Measurements from ENCODE around the gene SAMD14.

The SAMD14 gene

GRCh38 chr17:50133769-50134099, 3.8 kb upstream of the SAMD14 start:
- H3K4me3 ChIP-seq (ENCODE audit: low read depth, low read length): no peak overlapping the region

- no peak overlapping the region for H3K4me3 ChIP-seq (ENCODE audit: low read depth, low read length)
Observed at GRCh38 chr17:50133028-50133768, 3.2 kb upstream of the SAMD14 start.

GRCh38 chr17:50132104-50132794, 2.3 kb upstream of the SAMD14 start:
- H3K4me3 ChIP-seq (ENCODE audit: low read depth, low read length): no peak overlapping the region

GRCh38 chr17:50130559-50131305, 772 bp upstream of the SAMD14 start:
- H3K4me3 ChIP-seq (ENCODE audit: low read depth, low read length): peak overlapping the region; percentile 24

- peak overlapping the region; percentile 51 for H3K4me3 ChIP-seq (ENCODE audit: low read depth, low read length)
Observed at GRCh38 chr17:50129353-50129727, 620 bp downstream of the SAMD14 start.

- peak overlapping the region; percentile 52 for H3K4me3 ChIP-seq (ENCODE audit: low read depth, low read length)
Observed at GRCh38 chr17:50128441-50129352, 1.3 kb downstream of the SAMD14 start.

- no peak overlapping the region for H3K4me3 ChIP-seq (ENCODE audit: low read depth, low read length)
Observed at GRCh38 chr17:50127697-50128361, 2.1 kb downstream of the SAMD14 start.

- H3K4me3 ChIP-seq (ENCODE audit: low read depth, low read length): no peak overlapping the region
Observed at GRCh38 chr17:50125420-50125997, 4.5 kb downstream of the SAMD14 start.

- no peak overlapping the region for H3K4me3 ChIP-seq (ENCODE audit: low read depth, low read length)
Observed at GRCh38 chr17:50123649-50124349, 6.2 kb downstream of the SAMD14 start.

GRCh38 chr17:50122945-50123344, 7.0 kb downstream of the SAMD14 start:
- H3K4me3 ChIP-seq (ENCODE audit: low read depth, low read length): no peak overlapping the region

GRCh38 chr17:50120475-50121253, 9.3 kb downstream of the SAMD14 start:
- no peak overlapping the region for H3K4me3 ChIP-seq (ENCODE audit: low read depth, low read length)

GRCh38 chr17:50118828-50119218, 11.1 kb downstream of the SAMD14 start:
- H3K4me3 ChIP-seq (ENCODE audit: low read depth, low read length): no peak overlapping the region

GRCh38 chr17:50118076-50118827, 11.7 kb downstream of the SAMD14 start:
- H3K4me3 ChIP-seq (ENCODE audit: low read depth, low read length): no peak overlapping the region

GRCh38 chr17:50117202-50118051, 12.5 kb downstream of the SAMD14 start:
- peak overlapping the region; percentile 0 for H3K4me3 ChIP-seq (ENCODE audit: low read depth, low read length)

GRCh38 chr17:50115756-50116155, 14.2 kb downstream of the SAMD14 start:
- H3K4me3 ChIP-seq (ENCODE audit: low read depth, low read length): no peak overlapping the region

- no peak overlapping the region for H3K4me3 ChIP-seq (ENCODE audit: low read depth, low read length)
Observed at GRCh38 chr17:50114849-50115357, 15.1 kb downstream of the SAMD14 start.

GRCh38 chr17:50114401-50114800, 15.6 kb downstream of the SAMD14 start:
- no peak overlapping the region for H3K4me3 ChIP-seq (ENCODE audit: low read depth, low read length)
